ENCODE results near the gene IPMK. TPM values are rescaled to one million over a fixed set of nuclear protein-coding genes. Genes with fewer than 3 reads are reported as not detected.

The IPMK gene
- total and polyA plus RNA-seq, 3 experiments from 2014 or later, result 1.6 to 7.6 (median 7.0) TPM

DNA sequence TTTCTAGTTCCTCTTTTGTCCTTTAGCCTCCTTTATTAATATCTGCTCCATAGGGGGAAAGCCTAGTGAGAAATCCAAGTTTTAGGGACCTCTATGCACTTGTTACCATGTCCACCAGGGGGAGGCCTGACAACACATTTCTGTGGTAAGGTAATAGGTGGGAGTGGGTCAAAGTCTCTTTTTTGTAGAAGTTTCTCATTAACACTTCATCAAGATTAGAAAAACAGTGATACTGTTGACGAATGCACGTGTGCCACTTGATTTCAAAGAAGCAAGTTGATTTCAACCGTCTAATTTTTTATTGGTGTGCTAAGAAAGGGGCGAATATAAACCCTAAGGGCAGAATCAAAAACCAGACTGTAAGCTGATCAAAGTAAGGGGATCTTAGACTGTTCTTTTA lies 31.9 kb upstream of the IPMK start:
- POLR2A ChIA-PET, result no interaction called here
- no peaks in the 10 kb centered on the region for H3K36me3 ChIP-seq (ENCODE audit: insufficient read depth, low read length)
- no peak overlapping the region for H3K4me3 Mint-ChIP-seq

DNA sequence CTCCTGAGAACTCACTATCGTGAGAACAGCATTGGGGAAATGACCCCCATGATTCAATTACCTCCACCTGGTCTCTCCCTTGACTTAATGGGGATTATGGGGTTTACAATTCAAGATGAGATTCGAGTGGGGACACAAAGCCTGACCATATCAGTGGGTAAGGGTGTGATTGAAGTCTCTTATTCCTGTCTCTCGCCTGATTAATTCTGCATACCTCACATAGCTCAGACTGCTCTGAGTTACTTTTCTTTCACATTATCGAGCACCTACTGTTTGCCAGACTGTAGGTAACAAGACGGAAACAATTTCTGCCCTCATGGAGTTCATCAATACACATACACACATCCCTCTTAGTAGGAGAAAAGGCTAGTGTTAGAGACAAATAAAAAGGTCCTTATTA lies 26.3 kb upstream of the IPMK start:
- H3K9me3 Mint-ChIP-seq, result no peaks in the 10 kb centered on the region
- no peak for DNase-seq
- Histone ChIP-seq H3K36me3 (ENCODE audit: insufficient read depth, low read length) (no peaks in the 10 kb centered on the region), H3K9me3 (ENCODE audit: low read length) (no peaks in the 10 kb centered on the region), H3K27me3 (ENCODE audit: insufficient read depth, low read length, poor library complexity, severe bottlenecking) (no peaks in the 10 kb centered on the region), H3K27ac (ENCODE audit: low read depth, low read length) (no peak overlapping the region), H3K4me3 (ENCODE audit: low read length) (no peak overlapping the region), H3K4me1 (ENCODE audit: insufficient read depth, low read length) (no peaks in the 10 kb centered on the region)
- ChIA-PET POLR2A (no interaction called here), CTCF (interaction anchor here (5.1 kb wide), 1 partner anchor 117 kb away, joined by 39 read pairs; no protein-coding TSS in a partner anchor)
- no peaks in the 10 kb centered on the region for H3K27me3 Mint-ChIP-seq
- H3K4me3 Mint-ChIP-seq, result no peak overlapping the region
- H3K36me3 Mint-ChIP-seq, result peaks cover 0 to 2% (median 0%) of the 10 kb centered on the region in 3 donors
- H3K27ac Mint-ChIP-seq, result no peak overlapping the region
- H3K4me1 Mint-ChIP-seq, result no peaks in the 10 kb centered on the region

More for the DNA sequence above, 31.9 kb upstream of the IPMK start:
- Mint-ChIP-seq H3K27me3 (peaks cover 3 to 14% of the 10 kb centered on the region in 2 donors), H3K4me1 (peaks cover 3 to 5% (median 3%) of the 10 kb centered on the region in 3 donors), H3K9me3 (no peaks in the 10 kb centered on the region), H3K36me3 (no peaks in the 10 kb centered on the region), H3K27ac (peak overlapping the region in 1 of 8 donors; percentile 5)
- DNase-seq, result peak; percentile 21 to 65 (median 40)
- H3K27ac ChIP-seq (ENCODE audit: low read depth, low read length), result no peak overlapping the region
- no peaks in the 10 kb centered on the region for H3K9me3 ChIP-seq (ENCODE audit: low read length)
- no peaks in the 10 kb centered on the region for H3K27me3 ChIP-seq (ENCODE audit: insufficient read depth, low read length, poor library complexity, severe bottlenecking)
- H3K4me3 ChIP-seq (ENCODE audit: low read length), result no peak overlapping the region
- CTCF ChIA-PET, result interaction anchor here (0.9 to 2.8 kb wide), 10 partner anchors 8 to 136 kb away, joined by 3 to 19 read pairs (median 4); partner anchors contain the start of genes IPMK, TFAM and UBE2D1
- no peaks in the 10 kb centered on the region for H3K4me1 ChIP-seq (ENCODE audit: insufficient read depth, low read length)

DNA sequence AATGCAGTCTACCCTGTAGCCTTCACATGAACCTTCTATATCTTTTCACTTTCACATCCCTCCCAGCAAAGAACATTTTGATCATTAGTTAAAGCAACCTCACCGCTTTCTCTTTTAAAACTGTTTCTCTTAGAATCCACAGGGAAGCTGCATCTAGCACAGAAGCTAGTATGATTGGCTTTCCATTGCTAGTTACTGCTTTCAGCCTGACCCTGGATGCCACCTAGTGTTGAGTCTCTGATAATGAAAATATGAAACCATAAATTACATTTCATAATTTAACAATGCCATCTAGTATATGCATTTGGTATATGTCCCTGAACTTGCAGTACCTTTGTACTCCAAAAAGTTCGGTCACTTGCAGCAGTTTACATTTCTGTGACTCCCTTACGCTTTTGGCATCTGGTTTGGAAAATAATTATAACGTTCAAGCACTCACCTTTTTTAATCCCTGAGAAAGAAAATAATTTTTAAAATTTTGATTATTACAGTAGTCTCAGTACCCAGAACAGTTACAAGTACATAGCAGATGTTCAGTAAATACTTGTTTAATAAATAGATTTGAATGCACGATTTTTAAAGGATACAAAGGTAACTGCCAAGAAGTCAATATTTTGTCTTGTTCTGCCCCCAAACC lies 24.0 kb upstream of the IPMK start:
- Histone ChIP-seq H3K4me3 (ENCODE audit: low read length) (no peak overlapping the region), H3K27me3 (ENCODE audit: insufficient read depth, low read length, poor library complexity, severe bottlenecking) (no peaks in the 10 kb centered on the region), H3K9me3 (ENCODE audit: low read length) (no peaks in the 10 kb centered on the region), H3K36me3 (ENCODE audit: insufficient read depth, low read length) (no peaks in the 10 kb centered on the region), H3K27ac (ENCODE audit: low read depth, low read length) (no peak overlapping the region), H3K4me1 (ENCODE audit: insufficient read depth, low read length) (no peaks in the 10 kb centered on the region)
- H3K36me3 Mint-ChIP-seq, result peaks cover 0 to 3% (median 0%) of the 10 kb centered on the region in 3 donors
- H3K4me1 Mint-ChIP-seq, result no peaks in the 10 kb centered on the region
- H3K27ac Mint-ChIP-seq, result no peak overlapping the region
- CTCF ChIA-PET, result interaction anchor here (0.6 to 5.1 kb wide), 9 partner anchors 8 to 129 kb away, joined by 3 to 39 read pairs (median 4); partner anchors contain the start of gene CISD1
- no peaks in the 10 kb centered on the region for H3K27me3 Mint-ChIP-seq
- no peak overlapping the region for H3K4me3 Mint-ChIP-seq
- H3K9me3 Mint-ChIP-seq, result no peaks in the 10 kb centered on the region
- POLR2A ChIA-PET, result no interaction called here
- DNase-seq, result peak in 2 of 5 donors; percentile 23 to 41

DNA sequence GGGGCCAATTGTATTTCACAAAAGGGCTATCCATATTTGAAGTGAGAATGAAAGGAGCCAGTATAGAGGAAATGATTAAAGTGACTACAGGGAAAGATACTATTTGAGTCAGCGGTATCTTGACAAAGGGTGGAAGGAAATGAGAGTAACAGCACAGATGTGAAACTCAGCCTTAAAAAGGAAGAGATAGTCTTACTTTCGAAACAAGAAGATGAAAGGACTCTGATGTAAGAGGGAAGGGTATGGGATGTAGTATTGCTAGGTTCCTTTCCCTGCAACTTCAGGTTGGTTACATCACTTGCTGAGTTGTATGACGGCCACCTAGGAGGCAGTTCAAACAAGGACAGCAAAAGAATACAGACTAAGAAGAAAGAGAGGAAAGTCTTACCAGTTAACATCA lies 14.9 kb upstream of the IPMK start:
- Histone ChIP-seq H3K27me3 (ENCODE audit: insufficient read depth, low read length, poor library complexity, severe bottlenecking) (no peaks in the 10 kb centered on the region), H3K27ac (ENCODE audit: low read depth, low read length) (no peak overlapping the region), H3K4me3 (ENCODE audit: low read length) (no peak overlapping the region), H3K36me3 (ENCODE audit: insufficient read depth, low read length) (no peaks in the 10 kb centered on the region), H3K4me1 (ENCODE audit: insufficient read depth, low read length) (no peaks in the 10 kb centered on the region), H3K9me3 (ENCODE audit: low read length) (no peaks in the 10 kb centered on the region)
- Mint-ChIP-seq H3K9me3 (no peaks in the 10 kb centered on the region), H3K27me3 (no peaks in the 10 kb centered on the region), H3K4me1 (peaks cover 12 to 14% (median 13%) of the 10 kb centered on the region in 3 donors), H3K36me3 (peaks cover 4 to 14% (median 6%) of the 10 kb centered on the region in 3 donors), H3K4me3 (peak overlapping the region in 5 of 7 donors; percentile 5 to 49 (median 24)), H3K27ac (peak overlapping the region in 7 of 8 donors; percentile 27 to 89 (median 71))
- POLR2A ChIA-PET, result no interaction called here
- CTCF ChIA-PET, result interaction anchor here (1.3 to 2.1 kb wide), 2 partner anchors 9 to 14 kb away, joined by 3 to 6 read pairs; partner anchors contain the start of genes CISD1 and IPMK
- peak in 2 of 5 donors; percentile 17 to 22 for DNase-seq

DNA sequence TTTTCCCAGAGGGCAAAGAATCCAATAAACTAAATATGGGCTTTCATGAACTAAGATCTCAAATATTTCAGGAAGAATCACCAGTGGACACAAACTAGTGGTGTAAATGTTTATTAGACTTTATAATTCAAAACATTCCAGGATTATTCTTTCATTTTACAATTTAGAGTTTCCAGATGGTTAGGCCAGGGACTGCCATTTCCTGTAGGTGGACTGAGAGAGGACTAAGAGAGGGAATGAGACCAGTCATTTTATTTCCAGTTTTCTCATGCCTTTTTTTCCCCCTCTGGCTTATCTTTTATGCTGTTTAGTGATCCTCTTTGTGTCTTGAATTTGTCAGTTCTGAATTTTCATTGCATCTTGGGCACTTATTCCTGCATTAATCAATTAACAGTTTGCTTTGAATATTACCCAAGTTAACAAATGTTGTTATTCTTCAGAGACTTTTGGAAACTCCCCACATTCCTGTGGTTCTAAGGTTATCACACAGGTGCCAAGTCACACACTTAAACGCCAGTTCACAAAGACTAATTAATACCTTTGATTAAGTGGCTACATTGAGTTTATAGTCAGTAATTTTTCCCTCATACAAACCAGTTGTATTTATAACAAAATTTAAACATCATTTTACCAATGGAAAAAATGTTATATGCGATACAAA lies 13.5 kb upstream of the IPMK start:
- Mint-ChIP-seq H3K27me3 (no peaks in the 10 kb centered on the region), H3K36me3 (peaks cover 4 to 20% (median 8%) of the 10 kb centered on the region in 3 donors), H3K4me3 (no peak overlapping the region), H3K4me1 (peaks cover 12 to 14% (median 13%) of the 10 kb centered on the region in 3 donors), H3K9me3 (no peaks in the 10 kb centered on the region), H3K27ac (no peak overlapping the region)
- no peak overlapping the region for H3K27ac ChIP-seq (ENCODE audit: low read depth, low read length)
- H3K36me3 ChIP-seq (ENCODE audit: insufficient read depth, low read length), result no peaks in the 10 kb centered on the region
- H3K27me3 ChIP-seq (ENCODE audit: insufficient read depth, low read length, poor library complexity, severe bottlenecking), result no peaks in the 10 kb centered on the region
- H3K9me3 ChIP-seq (ENCODE audit: low read length), result no peaks in the 10 kb centered on the region
- H3K4me3 ChIP-seq (ENCODE audit: low read length), result no peak overlapping the region
- no peaks in the 10 kb centered on the region for H3K4me1 ChIP-seq (ENCODE audit: insufficient read depth, low read length)
- ChIA-PET POLR2A (no interaction called here), CTCF (interaction anchor here (0.9 to 1.1 kb wide), 2 partner anchors 10 to 13 kb away, joined by 3 to 4 read pairs; partner anchors contain the start of genes CISD1 and IPMK)
- no peak for DNase-seq

DNA sequence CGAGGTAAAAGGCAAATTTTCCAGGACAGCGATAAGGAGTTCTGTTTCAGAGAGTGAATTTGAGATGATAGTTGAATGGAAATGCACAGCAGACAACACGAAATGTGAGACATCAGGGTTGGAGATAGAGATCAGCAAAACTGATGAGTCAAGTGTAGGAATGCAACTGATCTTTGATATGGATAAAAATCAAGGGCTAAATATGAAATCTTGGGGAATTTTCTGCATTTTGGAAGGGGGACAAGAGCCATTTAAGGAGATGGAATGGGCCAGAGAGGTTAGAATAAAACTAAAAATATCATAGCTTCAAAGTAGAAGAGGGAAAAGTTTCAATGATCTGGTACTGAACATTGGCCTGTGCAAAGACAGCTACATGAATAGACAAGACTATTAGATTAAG lies 12.8 kb upstream of the IPMK start:
- no peak overlapping the region for H3K4me3 Mint-ChIP-seq
- CTCF ChIA-PET, result interaction anchor here (0.9 to 1.1 kb wide), 2 partner anchors 11 to 12 kb away, joined by 3 to 4 read pairs; partner anchors contain the start of genes CISD1 and IPMK

DNA sequence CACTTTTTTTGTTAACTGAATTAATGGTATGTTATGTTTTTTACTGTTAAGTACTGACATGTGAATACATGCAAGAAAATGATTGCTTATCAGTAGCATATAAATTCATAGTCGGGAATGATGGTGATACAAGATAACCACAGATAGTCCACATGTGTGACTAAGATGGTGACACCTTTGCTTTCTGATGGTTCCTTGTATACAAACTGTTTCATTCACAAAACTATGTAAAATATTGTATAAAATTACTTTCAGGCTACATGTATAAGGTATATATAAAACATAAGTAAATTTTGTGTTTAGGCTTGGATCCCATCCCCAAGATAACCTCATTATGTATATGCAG lies 11.2 kb upstream of the IPMK start:
- no peak overlapping the region for H3K4me3 ChIP-seq (ENCODE audit: low read length)
- Mint-ChIP-seq H3K36me3 (peaks cover 4 to 20% (median 8%) of the 10 kb centered on the region in 3 donors), H3K27ac (no peak overlapping the region), H3K4me3 (no peak overlapping the region), H3K27me3 (no peaks in the 10 kb centered on the region), H3K4me1 (peaks cover 12 to 16% (median 14%) of the 10 kb centered on the region in 3 donors), H3K9me3 (no peaks in the 10 kb centered on the region)
- no peak for DNase-seq
- no peaks in the 10 kb centered on the region for H3K27me3 ChIP-seq (ENCODE audit: insufficient read depth, low read length, poor library complexity, severe bottlenecking)
- H3K27ac ChIP-seq (ENCODE audit: low read depth, low read length), result no peak overlapping the region
- H3K4me1 ChIP-seq (ENCODE audit: insufficient read depth, low read length), result no peaks in the 10 kb centered on the region
- no peaks in the 10 kb centered on the region for H3K36me3 ChIP-seq (ENCODE audit: insufficient read depth, low read length)
- H3K9me3 ChIP-seq (ENCODE audit: low read length), result no peaks in the 10 kb centered on the region
- ChIA-PET POLR2A (no interaction called here), CTCF (no interaction called here)

More for the DNA sequence above, 12.8 kb upstream of the IPMK start:
- no peak overlapping the region for H3K27ac ChIP-seq (ENCODE audit: low read depth, low read length)
- H3K4me1 Mint-ChIP-seq, result peaks cover 12 to 14% (median 13%) of the 10 kb centered on the region in 3 donors
- no peaks in the 10 kb centered on the region for H3K4me1 ChIP-seq (ENCODE audit: insufficient read depth, low read length)
- POLR2A ChIA-PET, result no interaction called here
- H3K27me3 Mint-ChIP-seq, result no peaks in the 10 kb centered on the region
- H3K36me3 ChIP-seq (ENCODE audit: insufficient read depth, low read length), result no peaks in the 10 kb centered on the region
- no peak for DNase-seq
- H3K4me3 ChIP-seq (ENCODE audit: low read length), result no peak overlapping the region
- H3K9me3 Mint-ChIP-seq, result no peaks in the 10 kb centered on the region
- peaks cover 4 to 20% (median 8%) of the 10 kb centered on the region in 3 donors for H3K36me3 Mint-ChIP-seq
- no peaks in the 10 kb centered on the region for H3K9me3 ChIP-seq (ENCODE audit: low read length)
- no peaks in the 10 kb centered on the region for H3K27me3 ChIP-seq (ENCODE audit: insufficient read depth, low read length, poor library complexity, severe bottlenecking)
- H3K27ac Mint-ChIP-seq, result peak overlapping the region in 1 of 8 donors; percentile 17

All from CD8-positive, alpha-beta memory T cell (primary cell).